ENCODE measurements around the gene TMEM269. TPM values are rescaled to one million over a fixed set of nuclear protein-coding genes. Genes with fewer than 3 reads are reported as not detected.

The TMEM269 gene
- total and polyA plus RNA-seq, 4 donors = 0.03 to 0.09 (median 0.07) TPM

GRCh38 chr1:42742617-42743316 is 42.0 kb upstream of the TMEM269 start:
- H3K27ac ChIP-seq (ENCODE audit: low read depth in 1 of 2, low read length in 1 of 2) = no peak overlapping the region
- DNase-seq = no peak
- ATAC-seq (ENCODE audit: insufficient read depth, low FRiP score) = no peak
- no peak overlapping the region for H3K4me3 ChIP-seq
- H3K9ac ChIP-seq (ENCODE audit: insufficient read depth in 1 of 2, low read length in 2 of 2) = no peak overlapping the region
- peaks cover 0 to 28% (median 0%) of the 10 kb centered on the region in 5 donors for H3K4me1 ChIP-seq (ENCODE audit: control insufficient read depth in 5 of 5, insufficient read depth in 5 of 5, low read length in 5 of 5)
- 85 to 93% methylated on average over 9 of the region's 9 CpGs for WGBS, 2 donors
- peaks cover 0 to 14% (median 10%) of the 10 kb centered on the region in 4 donors for H3K36me3 ChIP-seq (ENCODE audit: control insufficient read depth in 4 of 4, insufficient read depth in 4 of 4, low read length in 4 of 4)
- TF ChIP-seq CTCF (IDR thresholded peaks at IDR 0.05; ENCODE audit: control extremely low read depth, extremely low read depth) = no peak
- H3K9me3 ChIP-seq (ENCODE audit: control insufficient read depth in 4 of 4, insufficient read depth in 3 of 4, low read length in 3 of 4) = no peaks in the 10 kb centered on the region
- H3K27me3 ChIP-seq (ENCODE audit: control insufficient read depth in 3 of 3, insufficient read depth in 3 of 3, low read length in 2 of 3) = no peaks in the 10 kb centered on the region

- no peak for TF ChIP-seq CTCF (IDR thresholded peaks at IDR 0.05; ENCODE audit: control extremely low read depth, extremely low read depth)
- ATAC-seq (ENCODE audit: insufficient read depth, low FRiP score) (no peak), DNase-seq (no peak)
- H3K9ac ChIP-seq (ENCODE audit: insufficient read depth in 1 of 2, low read length in 2 of 2) = no peak overlapping the region
- H3K4me3 ChIP-seq = no peak overlapping the region
- no peak overlapping the region for H3K27ac ChIP-seq (ENCODE audit: low read depth in 1 of 2, low read length in 1 of 2)
- H3K4me1 ChIP-seq (ENCODE audit: control insufficient read depth in 5 of 5, insufficient read depth in 5 of 5, low read length in 5 of 5) = peaks cover 0 to 28% (median 0%) of the 10 kb centered on the region in 5 donors
- peaks cover 0 to 22% (median 13%) of the 10 kb centered on the region in 4 donors for H3K36me3 ChIP-seq (ENCODE audit: control insufficient read depth in 4 of 4, insufficient read depth in 4 of 4, low read length in 4 of 4)
- H3K27me3 ChIP-seq (ENCODE audit: control insufficient read depth in 3 of 3, insufficient read depth in 3 of 3, low read length in 2 of 3) = no peaks in the 10 kb centered on the region
- WGBS, 2 donors = 74 to 80% methylated on average over 21 of the region's 21 CpGs
- no peaks in the 10 kb centered on the region for H3K9me3 ChIP-seq (ENCODE audit: control insufficient read depth in 4 of 4, insufficient read depth in 3 of 4, low read length in 3 of 4)
Observed at GRCh38 chr1:42743317-42744147, 41.3 kb upstream of the TMEM269 start.

- no peak overlapping the region for H3K27ac ChIP-seq (ENCODE audit: low read depth in 1 of 2, low read length in 1 of 2)
- no peak for ATAC-seq (ENCODE audit: insufficient read depth, low FRiP score)
Observed at GRCh38 chr1:42744148-42744413, 40.7 kb upstream of the TMEM269 start.

More at GRCh38 chr1:42744148-42744413, 40.7 kb upstream of the TMEM269 start:
- H3K4me3 ChIP-seq = no peak overlapping the region
- 91 to 93% methylated on average over 9 of the region's 9 CpGs for WGBS, 2 donors
- no peak overlapping the region for H3K9ac ChIP-seq (ENCODE audit: insufficient read depth in 1 of 2, low read length in 2 of 2)
- no peak for TF ChIP-seq CTCF (IDR thresholded peaks at IDR 0.05; ENCODE audit: control extremely low read depth, extremely low read depth)
- H3K27me3 ChIP-seq (ENCODE audit: control insufficient read depth in 3 of 3, insufficient read depth in 3 of 3, low read length in 2 of 3) = no peaks in the 10 kb centered on the region
- H3K36me3 ChIP-seq (ENCODE audit: control insufficient read depth in 4 of 4, insufficient read depth in 4 of 4, low read length in 4 of 4) = peaks cover 0 to 27% (median 13%) of the 10 kb centered on the region in 4 donors
- no peaks in the 10 kb centered on the region for H3K9me3 ChIP-seq (ENCODE audit: control insufficient read depth in 4 of 4, insufficient read depth in 3 of 4, low read length in 3 of 4)
- DNase-seq = no peak
- H3K4me1 ChIP-seq (ENCODE audit: control insufficient read depth in 5 of 5, insufficient read depth in 5 of 5, low read length in 5 of 5) = peaks cover 0 to 27% (median 0%) of the 10 kb centered on the region in 5 donors

All from lung (tissue), 12 donors.